Stimulated activated naive B cell treated with anti-CD40 and anti-IgM and Interleukin-4, amounts not matched to agents 10 μg/mL and 1 μg/mL and 100 μg/mL, for 72 hours (primary cell): ENCODE results near the gene CDH23.

Experiments used
- ATAC-seq, 2 donors: fragments of 150-1000 bp; cut with Tn5 transposase; replicated peaks; 2 replicates each; pipeline ENCODE4 v1.10.0; 2021; ENCODE audit warnings: moderate library complexity in 1 of 2
- DNase-seq: peaks from one replicate; pipeline ENCODE4 v3.0.0; 2021
- H3K27ac Mint-ChIP-seq: one replicate; pipeline ENCODE4 v1.8.0; 2022; ENCODE audit warnings: mild to moderate bottlenecking, mixed read lengths
- H3K27me3 Mint-ChIP-seq, 2 donors: one replicate each; pipeline ENCODE4 v1.8.0; 2022; ENCODE audit warnings: mixed read lengths in 2 of 2
- H3K36me3 Mint-ChIP-seq, 2 donors: one replicate each; pipeline ENCODE4 v1.8.0; 2022; ENCODE audit warnings: mixed read lengths in 2 of 2, mild to moderate bottlenecking in 1 of 2
- H3K4me1 Mint-ChIP-seq, 2 donors: one replicate each; pipeline ENCODE4 v1.8.0; 2022; ENCODE audit warnings: mixed read lengths in 2 of 2, mild to moderate bottlenecking in 1 of 2
- H3K4me3 Mint-ChIP-seq, 2 donors: one replicate each; pipeline ENCODE4 v1.8.0; 2022; ENCODE audit warnings: mild to moderate bottlenecking in 2 of 2, mixed read lengths in 2 of 2, moderate library complexity in 1 of 2
- H3K9me3 Mint-ChIP-seq, 2 donors: one replicate each; pipeline ENCODE4 v1.8.0; 2022; ENCODE audit warnings: mixed read lengths in 2 of 2, mild to moderate bottlenecking in 1 of 2

The CDH23 gene

GRCh38 chr10:71634531-71635164 lies 237.9 kb downstream of the CDH23 start:
- H3K9me3 Mint-ChIP-seq: no peaks in the 10 kb centered on the region
- H3K4me1 Mint-ChIP-seq: peaks cover 7 to 13% of the 10 kb centered on the region in 2 donors
- H3K27ac Mint-ChIP-seq: no peak overlapping the region
- no peak overlapping the region for H3K4me3 Mint-ChIP-seq
- DNase-seq: no peak
- H3K36me3 Mint-ChIP-seq: no peaks in the 10 kb centered on the region
- H3K27me3 Mint-ChIP-seq: peaks cover 30 to 69% of the 10 kb centered on the region in 2 donors
- ATAC-seq: no peak

- Mint-ChIP-seq H3K27ac (no peak overlapping the region), H3K4me3 (no peak overlapping the region), H3K9me3 (no peaks in the 10 kb centered on the region), H3K36me3 (no peaks in the 10 kb centered on the region), H3K4me1 (peaks cover 7 to 13% of the 10 kb centered on the region in 2 donors), H3K27me3 (peaks cover 27 to 70% of the 10 kb centered on the region in 2 donors)
- ATAC-seq (no peak), DNase-seq (no peak)
Observed at GRCh38 chr10:71635251-71635866, 238.6 kb downstream of the CDH23 start.

- no peak overlapping the region for H3K4me3 Mint-ChIP-seq
- no peak overlapping the region for H3K27ac Mint-ChIP-seq
- ATAC-seq (no peak), DNase-seq (no peak)
- peaks cover 25 to 71% of the 10 kb centered on the region in 2 donors for H3K27me3 Mint-ChIP-seq
- peaks cover 7 to 13% of the 10 kb centered on the region in 2 donors for H3K4me1 Mint-ChIP-seq
- H3K9me3 Mint-ChIP-seq: no peaks in the 10 kb centered on the region
- H3K36me3 Mint-ChIP-seq: no peaks in the 10 kb centered on the region
Observed at GRCh38 chr10:71635867-71636266, 239.1 kb downstream of the CDH23 start.

GRCh38 chr10:71636588-71636987 lies 239.9 kb downstream of the CDH23 start:
- H3K9me3 Mint-ChIP-seq: no peaks in the 10 kb centered on the region
- no peaks in the 10 kb centered on the region for H3K36me3 Mint-ChIP-seq
- DNase-seq (no peak), ATAC-seq (no peak)
- H3K4me1 Mint-ChIP-seq: peaks cover 7 to 13% of the 10 kb centered on the region in 2 donors
- H3K27ac Mint-ChIP-seq: no peak overlapping the region
- no peak overlapping the region for H3K4me3 Mint-ChIP-seq
- peaks cover 25 to 70% of the 10 kb centered on the region in 2 donors for H3K27me3 Mint-ChIP-seq

- no peak for DNase-seq
- Mint-ChIP-seq H3K9me3 (no peaks in the 10 kb centered on the region), H3K4me1 (peaks cover 9 to 13% of the 10 kb centered on the region in 2 donors), H3K27me3 (peaks cover 23 to 67% of the 10 kb centered on the region in 2 donors), H3K27ac (no peak overlapping the region), H3K4me3 (no peak overlapping the region), H3K36me3 (no peaks in the 10 kb centered on the region)
- ATAC-seq: no peak
Observed at GRCh38 chr10:71637305-71637704, 240.6 kb downstream of the CDH23 start.

- Mint-ChIP-seq H3K36me3 (no peaks in the 10 kb centered on the region), H3K27ac (no peak overlapping the region), H3K4me1 (peaks cover 11 to 13% of the 10 kb centered on the region in 2 donors), H3K27me3 (peaks cover 15 to 63% of the 10 kb centered on the region in 2 donors), H3K4me3 (no peak overlapping the region), H3K9me3 (no peaks in the 10 kb centered on the region)
- ATAC-seq (peak; percentile 52 to 57), DNase-seq (no peak)
Observed at GRCh38 chr10:71638064-71638821, 241.5 kb downstream of the CDH23 start.

- no peaks in the 10 kb centered on the region for H3K9me3 Mint-ChIP-seq
- no peak overlapping the region for H3K27ac Mint-ChIP-seq
- ATAC-seq: no peak
- no peak overlapping the region for H3K4me3 Mint-ChIP-seq
- no peaks in the 10 kb centered on the region for H3K36me3 Mint-ChIP-seq
- DNase-seq: no peak
- H3K27me3 Mint-ChIP-seq: peaks cover 13 to 61% of the 10 kb centered on the region in 2 donors
- peaks cover 18 to 22% of the 10 kb centered on the region in 2 donors for H3K4me1 Mint-ChIP-seq
Observed at GRCh38 chr10:71638822-71639719, 242.4 kb downstream of the CDH23 start.

- DNase-seq (no peak), ATAC-seq (no peak)
- no peaks in the 10 kb centered on the region for H3K36me3 Mint-ChIP-seq
- H3K4me1 Mint-ChIP-seq: peaks cover 31 to 37% of the 10 kb centered on the region in 2 donors
- no peaks in the 10 kb centered on the region for H3K9me3 Mint-ChIP-seq
- no peak overlapping the region for H3K27ac Mint-ChIP-seq
- H3K27me3 Mint-ChIP-seq: peaks cover 7 to 49% of the 10 kb centered on the region in 2 donors
- H3K4me3 Mint-ChIP-seq: no peak overlapping the region
Observed at GRCh38 chr10:71640607-71641006, 243.9 kb downstream of the CDH23 start.

GRCh38 chr10:71641449-71641848 lies 244.7 kb downstream of the CDH23 start:
- Mint-ChIP-seq H3K4me3 (no peak overlapping the region), H3K27ac (no peak overlapping the region), H3K27me3 (peaks cover 7 to 40% of the 10 kb centered on the region in 2 donors), H3K36me3 (no peaks in the 10 kb centered on the region), H3K4me1 (peaks cover 34 to 39% of the 10 kb centered on the region in 2 donors), H3K9me3 (no peaks in the 10 kb centered on the region)
- ATAC-seq (no peak), DNase-seq (no peak)

- H3K9me3 Mint-ChIP-seq: no peaks in the 10 kb centered on the region
- H3K27me3 Mint-ChIP-seq: peaks cover 7 to 35% of the 10 kb centered on the region in 2 donors
- ATAC-seq (no peak), DNase-seq (no peak)
- H3K27ac Mint-ChIP-seq: no peak overlapping the region
- no peaks in the 10 kb centered on the region for H3K36me3 Mint-ChIP-seq
- peaks cover 34 to 39% of the 10 kb centered on the region in 2 donors for H3K4me1 Mint-ChIP-seq
- H3K4me3 Mint-ChIP-seq: no peak overlapping the region
Observed at GRCh38 chr10:71641986-71642385, 245.3 kb downstream of the CDH23 start.

- ATAC-seq (peak; percentile 40 to 52), DNase-seq (peak; percentile 21)
- H3K4me1 Mint-ChIP-seq: peaks cover 27 to 31% of the 10 kb centered on the region in 2 donors
- H3K4me3 Mint-ChIP-seq: peak overlapping the region; percentile 10 to 29
- H3K27me3 Mint-ChIP-seq: peaks cover 0 to 16% of the 10 kb centered on the region in 2 donors
- peak overlapping the region; percentile 59 for H3K27ac Mint-ChIP-seq
- H3K36me3 Mint-ChIP-seq: no peaks in the 10 kb centered on the region
- H3K9me3 Mint-ChIP-seq: no peaks in the 10 kb centered on the region
Observed at GRCh38 chr10:71643904-71644303, 247.2 kb downstream of the CDH23 start.

GRCh38 chr10:71644307-71645180 lies 247.8 kb downstream of the CDH23 start:
- ATAC-seq (peak; percentile 90), DNase-seq (peak; percentile 70)
- Mint-ChIP-seq H3K9me3 (no peaks in the 10 kb centered on the region), H3K4me3 (no peak overlapping the region), H3K36me3 (no peaks in the 10 kb centered on the region), H3K27ac (peak overlapping the region; percentile 71), H3K4me1 (peaks cover 31 to 36% of the 10 kb centered on the region in 2 donors), H3K27me3 (peaks cover 0 to 9% of the 10 kb centered on the region in 2 donors)

GRCh38 chr10:71645185-71645584 lies 248.5 kb downstream of the CDH23 start:
- ATAC-seq: no peak
- Mint-ChIP-seq H3K27ac (peak overlapping the region; percentile 44), H3K4me1 (peaks cover 31 to 36% of the 10 kb centered on the region in 2 donors), H3K9me3 (no peaks in the 10 kb centered on the region), H3K36me3 (no peaks in the 10 kb centered on the region), H3K4me3 (no peak overlapping the region), H3K27me3 (peaks cover 0 to 6% of the 10 kb centered on the region in 2 donors)
- no peak for DNase-seq
